Transverse colon (tissue), 4 donors: Measurements from ENCODE around the gene IL1RAPL1. TPM values are rescaled to one million over a fixed set of nuclear protein-coding genes. Genes with fewer than 3 reads are reported as not detected.

Experiments
- DNase-seq: peaks from one replicate; pipeline ENCODE4 v3.0.0-alpha.2; 2019
- H3K27ac ChIP-seq, 4 donors: fragments of 200-600 bp; sonication (generic); 2 replicates each; pipeline ENCODE4 v1.5.1; 2016 to 2018; ENCODE audit warnings: inconsistent platforms in 4 of 4
- H3K27me3 ChIP-seq: fragments of 200-600 bp; sonication (generic); 2 replicates; pipeline ENCODE4 v1.5.1; 2017; ENCODE audit warnings: inconsistent platforms
- H3K36me3 ChIP-seq, 4 donors: fragments of 200-600 bp; sonication (generic); 2 replicates each; pipeline ENCODE4 v1.5.1; 2017 to 2019; ENCODE audit warnings: inconsistent platforms in 4 of 4
- H3K4me1 ChIP-seq, 4 donors: fragments of 200-600 bp; sonication (generic); 2 replicates each; pipeline ENCODE4 v1.5.1; 2017 to 2020; ENCODE audit warnings: inconsistent platforms in 4 of 4
- H3K4me3 ChIP-seq, 4 donors: fragments of 200-600 bp; sonication (generic); 1 replicate in 1 of 4; 2 replicates in 3 of 4; pipeline versions ENCODE4 v1.5.1 to v1.6.1; 2017 to 2019; ENCODE audit warnings: inconsistent platforms in 4 of 4
- H3K9me3 ChIP-seq, 2 donors: fragments of 200-600 bp; sonication (generic); 2 replicates each; pipeline ENCODE4 v1.5.1; 2017 to 2019; ENCODE audit warnings: inconsistent platforms in 2 of 2
- CTCF ChIP-seq, 5 experiments: fragments of 200-600 bp in 3 of 5; fragments of 450-650 bp in 2 of 5; sonication (generic) in 3 of 5; IDR thresholded peaks; 1 replicate in 2 of 5; 2 replicates in 3 of 5; pipeline ENCODE4 v1.5.1; 2016 to 2017; ENCODE audit warnings: antibody characterized with exemption in 5 of 5, inconsistent platforms in 3 of 5, mild to moderate bottlenecking in 2 of 5, moderate library complexity in 1 of 5
- EP300 ChIP-seq: sonication (generic); formaldehyde crosslinking; IDR thresholded peaks from one replicate; pipeline ENCODE4 v1.6.1; 2017; ENCODE audit warnings: antibody characterized with exemption, low read depth
- POLR2A ChIP-seq: fragments of 450-650 bp; IDR thresholded peaks from one replicate; pipeline ENCODE4 v1.6.1; 2016; ENCODE audit warnings: antibody characterized with exemption, mild to moderate bottlenecking, moderate library complexity
- POLR2AphosphoS5 ChIP-seq, 3 donors: sonication (generic); formaldehyde crosslinking; IDR thresholded peaks; one replicate each; pipeline ENCODE4 v1.6.1; 2016; ENCODE audit warnings: antibody characterized with exemption in 3 of 3
- WGBS, 2 donors: methylation state at CpG; one replicate each; pipeline ENCODE4 v1.1.5; 2018; ENCODE audit warnings: low coverage in 1 of 2; 5-methylcytosine and 5-hydroxymethylcytosine counted together
- in situ Hi-C, 4 donors: fragments of 200-750 bp; cut with MboI; loops; one replicate each; pipeline versions ENCODE4 v1.15.0 to v1.15.1; 2017; ENCODE audit warnings: low sequenced_read_pairs in 3 of 4, low pct_ligation_motif_present in 1 of 4, low pct_unique_long_range_greater_than_20kb in 1 of 4
- intact Hi-C: fragments of 100-400 bp; cut with DNase I; formaldehyde crosslinking; loops from one replicate; pipeline ENCODE4 v1.15.1; 2023; ENCODE audit warnings: low total_unique reads
- total RNA-seq, 4 donors: library from RNA; depleted of rRNA; stranded (reverse); fragments of >200 nt; gene quantifications; one replicate each; pipeline ENCODE4 v1.1.0, GENCODE V29; 2016

The IL1RAPL1 gene
- total RNA-seq, 4 donors from 2014 or later: 0.14 to 0.32 (median 0.20) TPM; not detected in 1

GRCh38 chrX:29797156-29797555, 1209.9 kb downstream of the IL1RAPL1 start:
- H3K27ac ChIP-seq: no peak overlapping the region
- TF ChIP-seq POLR2A: no peak
- no peak for TF ChIP-seq EP300
- no peak for TF ChIP-seq CTCF (IDR thresholded peaks at IDR 0.05)
- no peak for TF ChIP-seq POLR2AphosphoS5 (IDR thresholded peaks at IDR 0.05)
- WGBS, 2 donors: 58% methylated on average over 2 of the region's 2 CpGs; no CpG with 5 or more reads in 1 of the 2 donors
- DNase-seq: no peak
- intact Hi-C loops (no loop called here), in situ Hi-C loops (no loop called here)
- H3K36me3 ChIP-seq: no peaks in the 10 kb centered on the region
- no peaks in the 10 kb centered on the region for H3K27me3 ChIP-seq
- no peaks in the 10 kb centered on the region for H3K9me3 ChIP-seq
- no peak overlapping the region for H3K4me3 ChIP-seq
- no peaks in the 10 kb centered on the region for H3K4me1 ChIP-seq

GRCh38 chrX:29798469-29798868, 1211.2 kb downstream of the IL1RAPL1 start:
- H3K4me1 ChIP-seq: no peaks in the 10 kb centered on the region
- no peaks in the 10 kb centered on the region for H3K9me3 ChIP-seq
- WGBS, 2 donors: 69% methylated on average over 2 of the region's 2 CpGs; no CpG with 5 or more reads in 1 of the 2 donors
- TF ChIP-seq POLR2A: no peak
- TF ChIP-seq POLR2AphosphoS5 (IDR thresholded peaks at IDR 0.05): no peak
- TF ChIP-seq EP300: no peak
- TF ChIP-seq CTCF (IDR thresholded peaks at IDR 0.05): no peak
- no peaks in the 10 kb centered on the region for H3K36me3 ChIP-seq
- H3K27ac ChIP-seq: no peak overlapping the region
- H3K27me3 ChIP-seq: no peaks in the 10 kb centered on the region
- in situ Hi-C loops: no loop called here
- no peak for DNase-seq
- H3K4me3 ChIP-seq: no peak overlapping the region
- intact Hi-C loops: no loop called here

GRCh38 chrX:29813174-29813573, 1225.9 kb downstream of the IL1RAPL1 start:
- intact Hi-C loops: no loop called here
- Histone ChIP-seq H3K27ac (no peak overlapping the region), H3K27me3 (no peaks in the 10 kb centered on the region), H3K36me3 (no peaks in the 10 kb centered on the region), H3K9me3 (no peaks in the 10 kb centered on the region), H3K4me3 (no peak overlapping the region), H3K4me1 (no peaks in the 10 kb centered on the region)
- in situ Hi-C loops: no loop called here
- DNase-seq: no peak
- no peak for TF ChIP-seq POLR2AphosphoS5 (IDR thresholded peaks at IDR 0.05)
- TF ChIP-seq CTCF (IDR thresholded peaks at IDR 0.05): no peak
- no peak for TF ChIP-seq POLR2A
- TF ChIP-seq EP300: no peak

- H3K36me3 ChIP-seq: no peaks in the 10 kb centered on the region
- H3K4me3 ChIP-seq: no peak overlapping the region
- TF ChIP-seq POLR2A: no peak
- TF ChIP-seq CTCF (IDR thresholded peaks at IDR 0.05): no peak
- no peak for TF ChIP-seq EP300
- TF ChIP-seq POLR2AphosphoS5 (IDR thresholded peaks at IDR 0.05): no peak
- no peak for DNase-seq
- in situ Hi-C loops (no loop called here), intact Hi-C loops (no loop called here)
- H3K27me3 ChIP-seq: no peaks in the 10 kb centered on the region
- 28 to 59% methylated on average over 4 to 6 of the region's 6 CpGs for WGBS, 2 donors
- H3K27ac ChIP-seq: no peak overlapping the region
- H3K9me3 ChIP-seq: no peaks in the 10 kb centered on the region
- H3K4me1 ChIP-seq: no peaks in the 10 kb centered on the region
These were observed 1237.1 kb downstream of the IL1RAPL1 start for GRCh38 chrX:29824176-29824906.
